Activated T-cell treated with anti-CD3 and anti-CD28 coated beads, Interleukin-2, amount 50 U/mL, for 24 hours (primary cell): ENCODE data around the gene C16orf89.
A peak's percentile ranks its signal among the peaks of the same experiment; 100 is the strongest.
"Not testable (repeated sequence)": the region's sequence is repeated elsewhere in the genome, so short reads cannot be mapped to it uniquely, and the experiment has no call there.

Experiments
- DNase-seq: peaks from one replicate; pipeline ENCODE4 v3.0.0-alpha.2; 2020
- H3K27ac Mint-ChIP-seq: 2 replicates; pipeline ENCODE4 v1.8.0; 2020; ENCODE audit warnings: mild to moderate bottlenecking, mixed read lengths
- H3K27me3 Mint-ChIP-seq: 2 replicates; pipeline ENCODE4 v1.8.0; 2020; ENCODE audit warnings: mixed read lengths
- H3K36me3 Mint-ChIP-seq: 2 replicates; pipeline ENCODE4 v1.8.0; 2020; ENCODE audit warnings: low read depth, mixed read lengths
- H3K4me1 Mint-ChIP-seq: 2 replicates; pipeline ENCODE4 v1.8.0; 2020; ENCODE audit warnings: low read depth, mixed read lengths
- H3K4me3 Mint-ChIP-seq: 2 replicates; pipeline ENCODE4 v1.8.0; 2020; ENCODE audit warnings: mild to moderate bottlenecking, moderate library complexity, mixed read lengths
- H3K9me3 Mint-ChIP-seq: 2 replicates; pipeline ENCODE4 v1.8.0; 2020; ENCODE audit warnings: mixed read lengths

The C16orf89 gene

DNA sequence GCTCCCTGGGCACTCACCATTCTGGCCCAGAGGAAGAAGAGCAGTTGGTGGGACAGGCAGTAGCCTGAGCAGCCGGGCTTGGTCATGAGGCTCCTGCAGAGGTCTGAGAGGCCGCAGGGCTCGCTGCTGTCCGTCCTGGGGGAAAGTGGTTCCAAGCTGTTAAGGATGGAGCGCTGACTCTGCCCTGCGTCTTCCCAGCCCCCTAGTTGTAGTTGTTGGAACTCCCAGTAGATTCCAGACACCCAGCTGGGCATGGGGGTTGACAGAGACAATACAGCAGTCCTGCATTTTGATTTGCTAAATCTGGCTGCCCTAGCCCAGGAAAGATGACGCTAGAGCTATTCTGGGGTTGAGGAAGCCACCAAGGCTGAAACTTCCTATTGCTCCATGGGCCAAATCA lies 7.3 kb downstream of the C16orf89 start:
- H3K27me3 Mint-ChIP-seq: no peaks in the 10 kb centered on the region
- DNase-seq: no peak
- H3K36me3 Mint-ChIP-seq: no peaks in the 10 kb centered on the region
- no peaks in the 10 kb centered on the region for H3K9me3 Mint-ChIP-seq
- no peak overlapping the region for H3K27ac Mint-ChIP-seq
- H3K4me1 Mint-ChIP-seq: no peaks in the 10 kb centered on the region
- H3K4me3 Mint-ChIP-seq: no peak overlapping the region

DNA sequence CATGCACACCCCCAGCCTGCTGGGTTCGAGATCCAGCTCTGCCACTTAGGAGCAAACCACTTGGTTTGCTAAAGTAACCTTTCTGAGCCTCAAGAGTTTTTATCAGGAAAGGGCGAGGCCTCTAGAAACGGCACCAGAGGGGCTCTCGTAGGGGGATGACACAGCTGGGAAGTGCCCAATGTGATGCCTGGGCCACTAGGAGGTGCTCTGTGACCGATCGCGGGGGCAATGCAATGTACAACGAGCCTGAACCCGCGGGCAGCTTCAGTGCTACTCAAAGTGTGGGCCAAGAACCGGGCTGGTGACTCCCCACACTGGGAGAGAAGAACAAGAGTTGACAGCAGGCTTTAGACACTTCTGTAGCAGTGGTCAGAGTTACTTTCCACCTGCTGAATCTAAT lies 9.4 kb downstream of the C16orf89 start:
- H3K9me3 Mint-ChIP-seq: no peaks in the 10 kb centered on the region
- H3K27ac Mint-ChIP-seq: no peak overlapping the region
- H3K27me3 Mint-ChIP-seq: no peaks in the 10 kb centered on the region
- peak; percentile 55 for DNase-seq
- no peak overlapping the region for H3K4me3 Mint-ChIP-seq
- H3K4me1 Mint-ChIP-seq: no peaks in the 10 kb centered on the region
- H3K36me3 Mint-ChIP-seq: no peaks in the 10 kb centered on the region

GRCh38 chr16:5054876-5055865 lies 10.6 kb downstream of the C16orf89 start:
- no peak overlapping the region for H3K27ac Mint-ChIP-seq
- H3K9me3 Mint-ChIP-seq: peaks cover 5% of the 10 kb centered on the region

DNA sequence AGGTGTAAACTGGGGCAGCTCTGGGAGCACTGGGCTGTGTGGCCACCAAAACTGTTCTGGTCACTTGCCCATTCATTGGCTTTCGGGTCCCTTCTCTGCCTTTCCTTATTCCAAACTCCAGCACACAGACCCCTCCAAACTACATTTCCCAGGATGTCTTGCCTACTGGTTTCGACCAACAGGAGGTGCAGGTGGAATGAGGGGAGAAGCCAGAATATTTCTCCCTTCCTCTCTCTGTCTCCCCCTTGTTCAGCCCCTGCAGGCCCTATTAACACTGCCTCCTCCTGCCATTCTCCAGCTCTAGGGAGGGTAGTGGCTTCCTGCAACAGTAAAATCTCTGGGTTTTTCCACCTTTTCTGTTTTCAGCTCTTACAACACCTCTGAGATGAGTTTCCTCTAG lies 18.8 kb downstream of the C16orf89 start:
- DNase-seq: no peak
- no peaks in the 10 kb centered on the region for H3K4me1 Mint-ChIP-seq
- no peaks in the 10 kb centered on the region for H3K36me3 Mint-ChIP-seq
- no peaks in the 10 kb centered on the region for H3K27me3 Mint-ChIP-seq
- no peak overlapping the region for H3K4me3 Mint-ChIP-seq
- H3K9me3 Mint-ChIP-seq: peaks cover 7% of the 10 kb centered on the region
- no peak overlapping the region for H3K27ac Mint-ChIP-seq

More at GRCh38 chr16:5054876-5055865, 10.6 kb downstream of the C16orf89 start:
- no peaks in the 10 kb centered on the region for H3K4me1 Mint-ChIP-seq
- H3K4me3 Mint-ChIP-seq: no peak overlapping the region
- H3K36me3 Mint-ChIP-seq: no peaks in the 10 kb centered on the region
- H3K27me3 Mint-ChIP-seq: no peaks in the 10 kb centered on the region
- no peak for DNase-seq

DNA sequence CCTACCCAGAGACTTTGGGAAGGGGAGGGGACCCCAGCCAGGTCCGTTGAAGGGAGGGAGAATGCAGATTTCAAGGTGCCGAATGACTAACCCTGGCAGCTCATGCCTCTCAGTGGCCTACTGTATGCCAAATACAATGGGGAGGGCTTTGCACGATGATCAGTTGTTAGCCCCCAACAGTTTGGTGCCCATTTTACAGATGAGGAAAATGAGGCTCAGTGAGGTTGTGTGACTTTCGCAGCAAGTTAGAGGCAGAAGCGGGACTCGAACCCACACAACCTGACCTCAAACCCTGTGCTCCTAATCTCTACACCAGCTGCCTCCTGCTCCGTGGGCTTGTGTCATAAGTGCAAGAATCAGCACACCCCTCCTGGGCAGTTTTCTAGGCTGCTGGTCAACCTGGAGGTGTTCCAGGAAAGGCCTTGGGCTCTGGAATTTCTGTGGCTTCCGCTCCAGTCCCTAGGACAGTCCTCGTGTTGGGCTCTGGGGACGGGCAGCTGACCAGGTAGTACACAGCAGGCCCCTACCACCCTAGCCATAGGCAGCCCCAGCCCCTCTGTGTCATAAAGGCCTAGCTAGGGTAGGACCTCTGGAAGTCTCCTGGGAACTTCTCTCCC lies 20.1 kb downstream of the C16orf89 start:
- H3K27ac Mint-ChIP-seq: no peak overlapping the region
- DNase-seq: no peak
- no peaks in the 10 kb centered on the region for H3K4me1 Mint-ChIP-seq
- peaks cover 6% of the 10 kb centered on the region for H3K9me3 Mint-ChIP-seq
- H3K27me3 Mint-ChIP-seq: no peaks in the 10 kb centered on the region
- H3K36me3 Mint-ChIP-seq: no peaks in the 10 kb centered on the region
- no peak overlapping the region for H3K4me3 Mint-ChIP-seq

GRCh38 chr16:5044581-5044980 lies 21.2 kb downstream of the C16orf89 start:
- not testable (repeated sequence) for H3K4me1 Mint-ChIP-seq, H3K27ac Mint-ChIP-seq, H3K27me3 Mint-ChIP-seq, H3K9me3 Mint-ChIP-seq, H3K4me3 Mint-ChIP-seq, H3K36me3 Mint-ChIP-seq, DNase-seq

GRCh38 chr16:5044011-5044540 lies 21.7 kb downstream of the C16orf89 start:
- Mint-ChIP-seq H3K4me1 (no peaks in the 10 kb centered on the region), H3K4me3 (no peak overlapping the region), H3K9me3 (no peaks in the 10 kb centered on the region), H3K36me3 (no peaks in the 10 kb centered on the region), H3K27me3 (no peaks in the 10 kb centered on the region), H3K27ac (no peak overlapping the region)
- DNase-seq: no peak

- H3K4me1 Mint-ChIP-seq: no peaks in the 10 kb centered on the region
Observed at GRCh38 chr16:5042574-5043171, 23.1 kb downstream of the C16orf89 start.

DNA sequence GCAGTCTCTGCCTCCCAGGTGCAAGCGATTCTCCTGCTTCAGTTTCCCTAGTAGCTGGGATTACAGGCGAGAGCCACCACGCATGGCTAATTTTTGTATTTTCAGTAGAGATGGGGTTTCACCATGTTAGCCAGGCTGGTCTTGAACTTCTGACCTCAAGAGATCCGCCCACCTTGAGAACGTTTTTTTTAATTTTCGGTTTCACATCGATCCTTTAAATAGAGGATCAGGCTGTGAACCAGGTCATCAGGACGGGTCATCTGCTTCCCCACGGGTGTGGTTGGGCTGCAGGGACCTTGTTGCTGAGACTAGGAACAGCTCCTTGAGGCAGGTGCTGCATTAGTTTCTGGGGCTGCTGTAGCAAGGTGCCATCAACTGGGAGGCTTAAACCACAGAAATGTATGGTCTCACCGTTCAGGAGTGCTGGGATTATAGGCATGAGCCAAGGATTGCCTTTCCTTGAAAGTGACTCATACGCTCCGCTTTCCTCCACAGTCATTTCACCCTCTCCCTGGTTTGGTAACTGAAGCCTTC lies 24.1 kb downstream of the C16orf89 start:
- Mint-ChIP-seq H3K4me1 (no peaks in the 10 kb centered on the region), H3K27me3 (no peaks in the 10 kb centered on the region), H3K36me3 (no peaks in the 10 kb centered on the region), H3K9me3 (no peaks in the 10 kb centered on the region), H3K27ac (no peak overlapping the region), H3K4me3 (no peak overlapping the region)
- no peak for DNase-seq

More at GRCh38 chr16:5042574-5043171, 23.1 kb downstream of the C16orf89 start:
- H3K36me3 Mint-ChIP-seq: no peaks in the 10 kb centered on the region
- no peaks in the 10 kb centered on the region for H3K27me3 Mint-ChIP-seq
- H3K9me3 Mint-ChIP-seq: no peaks in the 10 kb centered on the region
- H3K27ac Mint-ChIP-seq: no peak overlapping the region
- no peak overlapping the region for H3K4me3 Mint-ChIP-seq
- no peak for DNase-seq

- Mint-ChIP-seq H3K27me3 (no peaks in the 10 kb centered on the region), H3K9me3 (no peaks in the 10 kb centered on the region), H3K4me1 (no peaks in the 10 kb centered on the region), H3K36me3 (no peaks in the 10 kb centered on the region), H3K4me3 (no peak overlapping the region), H3K27ac (no peak overlapping the region)
- DNase-seq: no peak
Observed at GRCh38 chr16:5040451-5040850, 25.3 kb downstream of the C16orf89 start.

- Mint-ChIP-seq H3K9me3 (no peaks in the 10 kb centered on the region), H3K4me3 (no peak overlapping the region), H3K4me1 (peaks cover 22% of the 10 kb centered on the region), H3K27ac (no peak overlapping the region), H3K36me3 (no peaks in the 10 kb centered on the region), H3K27me3 (no peaks in the 10 kb centered on the region)
- no peak for DNase-seq
Observed at GRCh38 chr16:5036228-5037156, 29.3 kb downstream of the C16orf89 start.

DNA sequence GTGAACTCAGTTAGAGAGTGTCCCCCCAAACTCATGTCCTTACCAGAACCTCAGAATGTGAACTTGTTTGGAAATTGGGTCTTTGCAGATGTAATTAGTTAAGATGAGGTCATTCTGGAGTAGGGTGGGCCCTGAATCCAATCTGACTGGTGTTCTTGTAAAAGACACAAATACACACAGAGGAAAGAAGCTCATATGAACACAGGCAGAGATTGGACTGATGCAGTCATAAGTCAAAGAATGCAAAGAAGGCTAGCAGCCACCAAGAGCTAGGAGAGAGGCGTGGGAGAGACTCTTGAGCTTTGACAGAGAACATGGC lies 29.9 kb downstream of the C16orf89 start:
- no peak overlapping the region for H3K27ac Mint-ChIP-seq
- H3K36me3 Mint-ChIP-seq: peaks cover 4% of the 10 kb centered on the region
- peaks cover 22% of the 10 kb centered on the region for H3K4me1 Mint-ChIP-seq
- no peaks in the 10 kb centered on the region for H3K9me3 Mint-ChIP-seq
- no peaks in the 10 kb centered on the region for H3K27me3 Mint-ChIP-seq
- H3K4me3 Mint-ChIP-seq: no peak overlapping the region
- no peak for DNase-seq

DNA sequence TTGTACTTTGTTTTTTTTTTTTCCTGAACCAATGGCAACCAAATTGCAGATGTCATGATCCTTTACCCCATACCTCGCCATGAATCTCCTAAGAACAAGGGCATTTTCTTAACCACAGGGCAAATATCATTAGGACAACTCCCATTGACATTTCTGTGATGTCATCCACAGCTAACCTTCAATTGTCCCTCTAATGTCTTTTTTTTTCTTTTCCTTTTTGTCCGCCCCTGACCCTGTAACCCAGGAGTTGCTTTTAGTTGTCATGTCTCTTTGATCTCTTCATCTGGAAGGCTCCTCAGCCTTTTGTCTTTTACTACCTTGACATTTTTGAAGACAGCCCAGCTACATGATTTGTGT lies 31.6 kb downstream of the C16orf89 start:
- Mint-ChIP-seq H3K27me3 (no peaks in the 10 kb centered on the region), H3K4me1 (peaks cover 22% of the 10 kb centered on the region), H3K27ac (peak overlapping the region; percentile 92), H3K4me3 (peak overlapping the region; percentile 83), H3K36me3 (peaks cover 18% of the 10 kb centered on the region), H3K9me3 (no peaks in the 10 kb centered on the region)
- no peak for DNase-seq
